NOMO-1 treated with DMSO at 0.1 percent for 48 hours (cell line): ENCODE measurements around the gene MTOR.
"Not testable (repeated sequence)": the region's sequence is repeated elsewhere in the genome, so short reads cannot be mapped to it uniquely, and the experiment has no call there.

Experiments used
- DNase-seq: peaks from one replicate; lab custom pipeline; 2025; ENCODE audit not compliant: unreplicated experiment; lab: John Stamatoyannopoulos, UW

MTOR gene

GRCh38 chr1:11187000-11187399, 75.4 kb downstream of the MTOR start:
- no peak for DNase-seq

- DNase-seq = no peak
These were observed 77.4 kb downstream of the MTOR start for GRCh38 chr1:11184973-11185372.

DNA sequence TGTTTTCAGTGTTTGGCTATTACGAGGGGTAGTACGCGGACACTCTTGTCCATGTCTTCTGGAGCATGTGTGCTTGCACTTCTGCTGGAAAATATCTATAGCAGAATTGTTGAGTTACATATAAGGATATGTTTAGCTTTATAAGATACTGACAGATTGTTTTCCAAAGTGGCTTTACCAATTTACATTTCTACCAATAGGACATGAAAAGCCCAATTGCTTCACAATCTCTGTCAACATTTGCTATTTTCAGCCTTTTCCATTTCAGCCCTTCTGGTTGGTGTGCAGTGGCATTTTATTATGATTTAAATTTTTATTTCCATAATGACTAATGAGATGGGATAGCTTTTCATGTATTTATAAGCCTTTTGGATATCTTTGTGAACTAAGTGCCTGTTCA, 79.5 kb downstream of the MTOR start:
- no peak for DNase-seq

DNA sequence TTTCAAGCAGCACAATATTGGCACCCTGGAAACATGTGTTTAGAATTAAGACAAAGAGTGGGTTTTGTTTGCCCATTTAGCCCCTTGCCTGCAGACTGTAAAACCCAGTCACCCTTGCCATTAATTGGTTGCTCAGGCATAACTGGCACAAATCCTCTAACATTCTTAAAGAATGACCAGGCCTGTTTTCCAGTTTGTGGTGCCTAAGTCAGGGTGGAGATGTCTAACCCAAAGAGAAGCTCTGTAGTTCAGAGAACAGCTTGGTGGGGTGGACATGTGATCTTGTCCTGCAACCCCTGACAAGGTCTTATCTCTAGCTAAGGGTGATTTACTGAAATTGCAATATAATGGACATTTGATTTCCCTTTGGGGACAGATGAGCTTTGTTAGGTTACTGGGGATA, 82.0 kb downstream of the MTOR start:
- DNase-seq = no peak

DNA sequence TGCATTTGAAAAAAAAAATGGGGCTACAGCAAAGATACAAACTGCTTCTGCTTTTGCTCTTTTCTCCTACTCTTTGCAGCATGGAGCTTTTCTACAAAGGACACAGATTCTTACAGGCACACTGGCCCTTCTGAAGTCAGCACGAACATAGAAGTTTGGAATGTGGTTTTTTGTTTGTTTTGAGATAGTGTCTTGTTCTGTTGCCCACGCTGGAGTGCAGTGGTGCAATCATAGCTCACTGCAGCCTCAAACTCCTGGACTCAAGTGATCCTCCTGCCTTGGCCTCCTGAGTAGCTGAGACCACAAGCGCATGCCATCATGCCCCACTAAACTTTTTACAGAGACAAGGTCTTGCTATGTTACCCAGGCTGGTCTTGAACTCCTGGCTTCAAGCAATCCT, 82.6 kb downstream of the MTOR start:
- not testable (repeated sequence) for DNase-seq

DNA sequence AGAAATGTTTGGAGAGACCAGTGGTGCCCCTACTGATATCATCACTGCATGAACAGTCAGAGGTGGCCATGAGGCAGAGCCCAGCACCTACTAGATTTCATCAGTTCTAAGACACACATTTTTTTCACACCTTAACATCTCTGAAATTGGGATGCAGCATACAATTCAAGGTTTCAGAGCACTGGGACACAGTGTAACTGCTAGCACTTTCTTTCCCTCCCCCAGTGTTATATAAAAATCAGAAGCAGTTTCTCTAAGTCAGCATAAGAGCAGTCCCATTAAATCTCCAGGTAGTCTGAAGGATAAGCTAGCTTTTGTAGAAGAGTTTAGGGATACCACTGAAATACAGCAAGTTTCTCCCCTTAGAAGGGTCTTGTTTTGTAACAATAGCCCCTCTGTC, 83.2 kb downstream of the MTOR start:
- DNase-seq = no peak

GRCh38 chr1:11178021-11179015, 84.0 kb downstream of the MTOR start:
- no peak for DNase-seq

DNA sequence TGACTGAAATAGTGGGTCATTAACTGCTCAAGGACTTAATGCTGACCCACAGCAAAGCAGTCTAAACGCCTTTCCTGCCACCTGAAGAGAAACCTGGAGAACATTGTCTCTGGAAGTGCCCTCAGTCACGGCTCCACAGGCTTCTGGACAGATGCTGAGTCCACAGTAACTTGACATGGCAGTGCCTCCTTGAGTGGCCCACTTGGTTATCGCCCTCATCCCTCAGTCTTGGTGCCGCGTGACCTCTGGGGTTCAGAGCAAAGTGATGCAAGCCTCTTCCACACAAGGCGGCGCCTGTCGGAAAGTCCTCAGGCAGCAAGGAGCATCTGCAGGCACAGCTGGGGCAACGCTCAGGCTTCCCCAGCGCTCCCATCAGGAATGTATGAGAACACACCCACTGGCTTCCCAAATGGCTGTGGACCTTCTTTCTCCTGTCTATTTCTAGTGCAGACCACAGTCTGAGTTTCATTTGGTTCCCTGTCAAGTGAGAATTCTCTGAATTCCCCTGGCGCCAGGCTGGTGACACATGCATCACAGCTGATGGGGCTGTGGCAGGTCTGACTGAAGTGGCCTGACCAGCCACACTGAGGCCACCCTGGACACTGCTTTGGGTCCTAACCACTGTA, 86.2 kb downstream of the MTOR start:
- DNase-seq = no peak

DNA sequence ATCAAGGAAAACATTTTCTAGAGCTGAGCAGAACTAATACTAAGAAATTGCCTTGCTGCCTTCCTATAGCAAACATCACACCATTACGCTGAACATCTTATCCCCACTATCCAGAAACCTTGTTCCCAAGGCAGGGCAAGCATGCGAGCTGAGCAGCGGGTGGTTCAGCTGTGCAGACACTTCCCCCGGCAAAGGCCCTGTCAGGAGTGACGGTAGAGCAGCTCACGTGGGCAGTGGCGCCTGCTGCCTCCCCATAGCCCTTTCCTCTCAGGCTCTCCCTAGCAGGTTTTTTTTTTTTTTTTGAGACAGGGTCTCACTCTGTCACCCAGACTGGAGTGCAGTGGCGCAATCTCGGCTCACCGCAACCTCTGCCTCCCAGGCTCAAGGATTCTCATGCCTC, 86.9 kb downstream of the MTOR start:
- DNase-seq = no peak

- no peak for DNase-seq
These were observed 87.9 kb downstream of the MTOR start for GRCh38 chr1:11174261-11174942.

DNA sequence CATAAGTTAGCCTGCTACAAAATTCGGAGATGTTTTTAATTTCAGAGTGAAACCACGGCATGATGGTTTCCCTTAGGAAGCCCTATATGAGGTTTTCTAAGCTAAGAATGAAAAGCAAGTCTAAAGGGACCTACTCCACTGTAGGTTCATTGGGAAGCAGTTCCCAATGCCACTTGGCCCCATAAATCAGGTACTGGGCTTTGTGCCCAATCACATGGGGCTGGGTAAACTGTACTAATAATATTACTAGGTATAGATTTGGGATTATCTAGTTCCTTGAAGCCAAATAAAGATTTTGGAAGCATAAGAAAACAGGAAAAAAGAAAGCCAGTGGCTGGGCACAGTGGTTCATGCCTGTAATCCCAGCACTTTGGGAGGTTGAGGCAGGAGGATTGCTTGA, 92.2 kb downstream of the MTOR start:
- DNase-seq = no peak

GRCh38 chr1:11169202-11169601, 93.1 kb downstream of the MTOR start:
- DNase-seq = no peak

- no peak for DNase-seq
These were observed 93.6 kb downstream of the MTOR start for GRCh38 chr1:11168731-11169130.

GRCh38 chr1:11166744-11167143, 95.6 kb downstream of the MTOR start:
- DNase-seq = not testable (repeated sequence)

DNA sequence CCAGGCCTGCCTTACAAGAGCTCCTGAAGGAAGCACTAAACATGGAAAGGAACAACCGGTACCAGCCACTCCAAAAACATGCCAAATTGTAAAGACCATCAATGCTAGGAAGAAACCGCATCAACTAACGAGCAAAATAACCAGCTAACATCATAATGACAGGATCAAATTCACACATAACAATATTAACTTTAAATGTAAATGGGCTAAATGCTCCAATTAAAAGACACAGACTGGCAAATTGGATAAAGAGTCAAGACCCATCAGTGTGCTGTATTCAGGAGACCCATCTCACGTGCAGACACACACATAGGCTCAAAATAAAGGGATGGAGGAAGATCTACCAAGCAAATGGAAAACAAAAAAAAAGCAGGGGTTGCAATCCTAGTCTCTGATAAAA, 99.6 kb downstream of the MTOR start:
- not testable (repeated sequence) for DNase-seq

GRCh38 chr1:11158720-11159321, 103.5 kb downstream of the MTOR start:
- DNase-seq = no peak

- DNase-seq = no peak
These were observed 104.1 kb downstream of the MTOR start for GRCh38 chr1:11158291-11158690.

- no peak for DNase-seq
These were observed 104.5 kb downstream of the MTOR start for GRCh38 chr1:11157867-11158266.

DNA sequence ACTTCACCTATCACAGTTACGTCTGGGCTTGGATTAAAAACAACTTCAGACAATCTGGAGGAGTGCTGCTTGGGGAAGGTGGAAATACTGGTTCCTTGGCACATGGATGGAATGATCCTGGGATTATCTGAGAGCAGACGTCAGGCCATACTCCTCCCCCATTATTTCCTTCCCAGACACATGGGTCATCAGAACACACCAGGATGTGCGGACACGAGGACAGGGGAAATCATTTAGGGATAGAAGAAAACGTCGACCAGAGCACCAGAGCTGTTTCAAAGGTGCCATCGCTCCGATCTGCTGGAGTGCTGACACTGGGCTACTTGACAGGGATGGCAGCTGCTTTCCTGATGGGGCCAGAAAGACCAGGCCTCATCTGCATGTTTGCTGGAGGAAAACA, 105.0 kb downstream of the MTOR start:
- DNase-seq = no peak

DNA sequence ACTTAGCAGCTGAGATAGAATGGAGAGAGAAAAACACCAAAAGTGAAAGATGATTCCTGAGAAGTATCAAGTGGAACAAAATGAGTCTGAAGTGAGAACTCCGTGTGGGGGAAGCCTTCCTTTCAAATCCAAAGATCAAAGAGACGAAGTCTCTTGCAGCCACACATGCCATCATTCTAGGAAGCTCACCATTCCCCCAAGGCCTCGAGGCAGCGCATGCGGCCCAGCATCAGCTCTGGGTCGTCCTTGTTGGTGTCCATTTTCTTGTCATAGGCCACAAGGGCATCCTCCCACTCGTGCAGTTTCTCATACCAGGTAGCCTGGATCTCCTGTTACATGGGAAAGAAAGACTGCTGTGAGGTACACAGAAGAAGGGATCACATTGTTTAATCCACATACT, 105.4 kb downstream of the MTOR start:
- no peak for DNase-seq

DNA sequence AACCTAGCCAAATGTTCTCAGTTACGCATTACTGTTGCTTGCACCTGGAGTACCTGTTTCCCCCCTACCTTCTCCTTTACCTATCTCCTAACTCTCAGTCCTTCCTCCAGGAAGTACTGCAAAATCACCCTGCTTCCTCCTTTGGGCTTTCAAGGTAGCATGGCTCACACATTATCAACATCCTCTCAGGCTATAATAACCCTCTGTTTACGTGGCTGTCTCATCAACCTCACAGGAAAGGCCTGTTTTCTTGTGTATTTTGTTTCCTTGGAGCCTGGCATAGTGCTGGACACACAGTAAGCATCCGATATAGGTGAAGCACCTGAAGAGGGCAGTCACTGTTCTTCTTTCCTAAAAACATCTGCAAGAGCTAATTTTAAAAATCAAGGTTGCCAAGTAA, 105.9 kb downstream of the MTOR start:
- DNase-seq = no peak
